ENCODE measurements around the gene SLC26A9. TPM values are rescaled to one million over a fixed set of nuclear protein-coding genes. Genes with fewer than 3 reads are reported as not detected.
"Not testable (repeated sequence)": the region's sequence is repeated elsewhere in the genome, so short reads cannot be mapped to it uniquely, and the experiment has no call there.

SLC26A9 gene
- total and polyA plus RNA-seq, 10 of the 15 experiments (the other 5 are each of a cell fraction or from before 2014, with no cell fraction given), result 0.09 to 0.40 (median 0.17) TPM

- FAIRE-seq; H3K9me3 ChIP-seq (replicated peaks; ENCODE audit: control insufficient read depth, insufficient read depth, low read length); H3K4me2 ChIP-seq (ENCODE audit: control insufficient read depth, insufficient read depth); DNase-seq (ENCODE audit: low read depth, low spot score); H4K20me1 ChIP-seq (ENCODE audit: control insufficient read depth, insufficient read depth); H3K27ac ChIP-seq (ENCODE audit: control insufficient read depth, insufficient read depth); H3K36me3 ChIP-seq (ENCODE audit: control insufficient read depth in 2 of 2, insufficient read depth in 2 of 2, low read length in 1 of 2); H3K4me3 ChIP-seq; H3K9ac ChIP-seq (ENCODE audit: control insufficient read depth, insufficient read depth, low read length); BruUV-seq (replicated peaks); ATAC-seq; H3K79me2 ChIP-seq (ENCODE audit: control insufficient read depth, insufficient read depth, low read length); H3K4me1 ChIP-seq (ENCODE audit: control insufficient read depth, insufficient read depth, low read length); in situ Hi-C loops (cut with MboI); H2AFZ ChIP-seq (ENCODE audit: control insufficient read depth, low read depth, low read length); H3K27me3 ChIP-seq (replicated peaks in 1 of 2; ENCODE audit: control insufficient read depth in 2 of 2, insufficient read depth in 2 of 2, low read length in 1 of 2); POLR2A ChIA-PET; intact Hi-C loops (cut with micrococcal nuclease; ENCODE audit: unreplicated experiment): not testable (repeated sequence)
- ChIA-PET RAD21 (ENCODE audit: unreplicated experiment) (interaction anchor here (1.8 kb wide), 1 partner anchor 86 kb away, joined by 4 read pairs; no protein-coding TSS in a partner anchor), SMC1A (ENCODE audit: uncharacterized antibody, unreplicated experiment) (interaction anchor here (0.8 to 1.7 kb wide), 3 partner anchors 16 to 79 kb away, joined by 3 read pairs; no protein-coding TSS in a partner anchor), CTCF (interaction anchor here (0.9 to 1.4 kb wide), 3 partner anchors 26 to 86 kb away, joined by 3 to 7 read pairs (median 5); no protein-coding TSS in a partner anchor)
- 25% methylated on average over 2 of the region's 2 CpGs for WGBS (ENCODE audit: insufficient coverage, insufficient replicate concordance, low lambda C conversion rate, missing lambda C conversion rate)
Observed at GRCh38 chr1:205891481-205891880, 51.8 kb downstream of the SLC26A9 start.

GRCh38 chr1:205890631-205891030 lies 52.6 kb downstream of the SLC26A9 start:
- H3K9me3 ChIP-seq (replicated peaks; ENCODE audit: control insufficient read depth, insufficient read depth, low read length); BruUV-seq (replicated peaks); H3K79me2 ChIP-seq (ENCODE audit: control insufficient read depth, insufficient read depth, low read length); H3K4me1 ChIP-seq (ENCODE audit: control insufficient read depth, insufficient read depth, low read length); intact Hi-C loops (cut with micrococcal nuclease; ENCODE audit: unreplicated experiment); POLR2A ChIA-PET; H3K9ac ChIP-seq (ENCODE audit: control insufficient read depth, insufficient read depth, low read length); FAIRE-seq; H3K4me3 ChIP-seq; in situ Hi-C loops (cut with MboI); H3K4me2 ChIP-seq (ENCODE audit: control insufficient read depth, insufficient read depth); H2AFZ ChIP-seq (ENCODE audit: control insufficient read depth, low read depth, low read length); H4K20me1 ChIP-seq (ENCODE audit: control insufficient read depth, insufficient read depth); H3K27me3 ChIP-seq (replicated peaks in 1 of 2; ENCODE audit: control insufficient read depth in 2 of 2, insufficient read depth in 2 of 2, low read length in 1 of 2); DNase-seq (ENCODE audit: low read depth, low spot score); SMC1A ChIA-PET (ENCODE audit: uncharacterized antibody, unreplicated experiment); ATAC-seq; H3K36me3 ChIP-seq (ENCODE audit: control insufficient read depth in 2 of 2, insufficient read depth in 2 of 2, low read length in 1 of 2); H3K27ac ChIP-seq (ENCODE audit: control insufficient read depth, insufficient read depth): not testable (repeated sequence)
- 43% methylated on average over 3 of the region's 3 CpGs for WGBS (ENCODE audit: insufficient coverage, insufficient replicate concordance, low lambda C conversion rate, missing lambda C conversion rate)
- ChIA-PET CTCF (interaction anchor here (0.8 to 0.9 kb wide), 2 partner anchors 26 to 216 kb away, joined by 3 read pairs; no protein-coding TSS in a partner anchor), RAD21 (ENCODE audit: unreplicated experiment) (interaction anchor here (1.8 kb wide), 1 partner anchor 87 kb away, joined by 4 read pairs; no protein-coding TSS in a partner anchor)

- FAIRE-seq; POLR2A ChIA-PET; H3K4me2 ChIP-seq (ENCODE audit: control insufficient read depth, insufficient read depth); H3K79me2 ChIP-seq (ENCODE audit: control insufficient read depth, insufficient read depth, low read length); BruUV-seq (replicated peaks); ATAC-seq; H4K20me1 ChIP-seq (ENCODE audit: control insufficient read depth, insufficient read depth); CTCF ChIA-PET; H3K27ac ChIP-seq (ENCODE audit: control insufficient read depth, insufficient read depth); RAD21 ChIA-PET (ENCODE audit: unreplicated experiment); H3K9me3 ChIP-seq (replicated peaks; ENCODE audit: control insufficient read depth, insufficient read depth, low read length); DNase-seq (ENCODE audit: low read depth, low spot score); in situ Hi-C loops (cut with MboI); H3K4me3 ChIP-seq; intact Hi-C loops (cut with micrococcal nuclease; ENCODE audit: unreplicated experiment); H2AFZ ChIP-seq (ENCODE audit: control insufficient read depth, low read depth, low read length); H3K9ac ChIP-seq (ENCODE audit: control insufficient read depth, insufficient read depth, low read length); H3K27me3 ChIP-seq (replicated peaks in 1 of 2; ENCODE audit: control insufficient read depth in 2 of 2, insufficient read depth in 2 of 2, low read length in 1 of 2); SMC1A ChIA-PET (ENCODE audit: uncharacterized antibody, unreplicated experiment); H3K4me1 ChIP-seq (ENCODE audit: control insufficient read depth, insufficient read depth, low read length); H3K36me3 ChIP-seq (ENCODE audit: control insufficient read depth in 2 of 2, insufficient read depth in 2 of 2, low read length in 1 of 2): not testable (repeated sequence)
- 83% methylated on average over 3 of the region's 3 CpGs for WGBS (ENCODE audit: insufficient coverage, insufficient replicate concordance, low lambda C conversion rate, missing lambda C conversion rate)
Observed at GRCh38 chr1:205889706-205890105, 53.5 kb downstream of the SLC26A9 start.

- POLR2A ChIA-PET; H3K9me3 ChIP-seq (replicated peaks; ENCODE audit: control insufficient read depth, insufficient read depth, low read length); H3K4me2 ChIP-seq (ENCODE audit: control insufficient read depth, insufficient read depth); intact Hi-C loops (cut with micrococcal nuclease; ENCODE audit: unreplicated experiment); H3K36me3 ChIP-seq (ENCODE audit: control insufficient read depth in 2 of 2, insufficient read depth in 2 of 2, low read length in 1 of 2); H3K9ac ChIP-seq (ENCODE audit: control insufficient read depth, insufficient read depth, low read length); RAD21 ChIA-PET (ENCODE audit: unreplicated experiment); H3K4me3 ChIP-seq; in situ Hi-C loops (cut with MboI); H3K79me2 ChIP-seq (ENCODE audit: control insufficient read depth, insufficient read depth, low read length); ATAC-seq; BruUV-seq (replicated peaks); H3K27me3 ChIP-seq (replicated peaks in 1 of 2; ENCODE audit: control insufficient read depth in 2 of 2, insufficient read depth in 2 of 2, low read length in 1 of 2); DNase-seq (ENCODE audit: low read depth, low spot score); H2AFZ ChIP-seq (ENCODE audit: control insufficient read depth, low read depth, low read length); H3K27ac ChIP-seq (ENCODE audit: control insufficient read depth, insufficient read depth); H4K20me1 ChIP-seq (ENCODE audit: control insufficient read depth, insufficient read depth); SMC1A ChIA-PET (ENCODE audit: uncharacterized antibody, unreplicated experiment); CTCF ChIA-PET; FAIRE-seq; H3K4me1 ChIP-seq (ENCODE audit: control insufficient read depth, insufficient read depth, low read length): not testable (repeated sequence)
- 41% methylated on average over 4 of the region's 4 CpGs for WGBS (ENCODE audit: insufficient coverage, insufficient replicate concordance, low lambda C conversion rate, missing lambda C conversion rate)
Observed at GRCh38 chr1:205889006-205889405, 54.2 kb downstream of the SLC26A9 start.
